Measurements from ENCODE around the gene SLC26A11. TPM values are rescaled to one million over a fixed set of nuclear protein-coding genes. Genes with fewer than 3 reads are reported as not detected.

SLC26A11 gene
- total RNA-seq, 1 experiment from 2014 or later = 26.5 TPM

GRCh38 chr17:80245566-80246265 lies 25.5 kb downstream of the SLC26A11 start:
- H2BK12ac ChIP-seq (ENCODE audit: insufficient read length, low read depth, low read length) = no peak overlapping the region
- WGBS (ENCODE audit: extremely low coverage, insufficient read length, low lambda C conversion rate) = no CpG with 5 or more reads among the region's 27 CpGs
- H3K4me2 ChIP-seq (ENCODE audit: insufficient read depth, insufficient read length, low read length) = no peak overlapping the region
- Mint-ChIP-seq H3K9me3 (no peaks in the 10 kb centered on the region), H3K36me3 (ENCODE audit: insufficient read depth in 1 of 3, low read depth in 3 of 3) (peaks cover 8 to 39% (median 24%) of the 10 kb centered on the region in 3 experiments), H3K27me3 (ENCODE audit: low read depth) (no peaks in the 10 kb centered on the region; the same call in 1 of the 2 replicates), H3K27ac (peak overlapping the region in 1 of 3 experiments; percentile 11; a peak in 2 of 7 replicates), H3K4me3 (no peak overlapping the region), H3K4me1 (no peaks in the 10 kb centered on the region)
- H3K79me2 ChIP-seq (ENCODE audit: insufficient read depth, low read length) = no peaks in the 10 kb centered on the region
- H3K23me2 ChIP-seq (ENCODE audit: insufficient read length, low read depth, low read length, poor library complexity, severe bottlenecking) = no peaks in the 10 kb centered on the region
- H2AFZ ChIP-seq (ENCODE audit: low read length) = no peak overlapping the region
- no peak overlapping the region for H2BK15ac ChIP-seq (ENCODE audit: low read depth, low read length)
- no peak overlapping the region for H4K8ac ChIP-seq (replicated peaks; ENCODE audit: insufficient read length, low read depth, low read length)
- H3K56ac ChIP-seq (ENCODE audit: insufficient read length, low read depth, low read length) = no peak overlapping the region
- no peak for DNase-seq
- H2BK5ac ChIP-seq (ENCODE audit: insufficient read length, low read length) = no peak overlapping the region
- no peak overlapping the region for H2BK120ac ChIP-seq (ENCODE audit: low read depth, low read length, poor library complexity, severe bottlenecking)
- no peak overlapping the region for H3K27ac ChIP-seq (ENCODE audit: insufficient read length, low read depth, low read length)
- no peak overlapping the region for H3K18ac ChIP-seq (ENCODE audit: insufficient read length, low read depth, low read length)
- no peak overlapping the region for H4K91ac ChIP-seq (ENCODE audit: insufficient read length, low read depth, low read length)
- no peak overlapping the region for H3K4ac ChIP-seq (ENCODE audit: low read depth, low read length)
- H3K23ac ChIP-seq (ENCODE audit: insufficient read length, low read depth, low read length) = no peak overlapping the region
- no peaks in the 10 kb centered on the region for H3K4me1 ChIP-seq (ENCODE audit: insufficient read depth, low read length)
- no peak for TF ChIP-seq CTCF (conservative IDR thresholded peaks at IDR 0.05)
- no peaks in the 10 kb centered on the region for H3K79me1 ChIP-seq (ENCODE audit: insufficient read depth, low read depth, low read length, poor library complexity, severe bottlenecking)
- no peaks in the 10 kb centered on the region for H3K9me3 ChIP-seq (ENCODE audit: control insufficient read depth, low read depth, low read length)
- no peak overlapping the region for H3T11ph ChIP-seq (ENCODE audit: low read length)
- H3K14ac ChIP-seq (ENCODE audit: insufficient read depth, low read length) = no peak overlapping the region
- H2AK5ac ChIP-seq (ENCODE audit: insufficient read length, low read length) = no peak overlapping the region
- no peaks in the 10 kb centered on the region for H4K20me1 ChIP-seq (ENCODE audit: control insufficient read depth, insufficient read depth, insufficient read length)
- no peak overlapping the region for H3K9ac ChIP-seq (ENCODE audit: extremely low read depth, insufficient read length, low read length)
- H2BK20ac ChIP-seq (ENCODE audit: low read depth, low read length, poor library complexity, severe bottlenecking) = no peak overlapping the region
- H3K27me3 ChIP-seq (ENCODE audit: insufficient read depth, low read length) = no peaks in the 10 kb centered on the region
- no peak overlapping the region for H4K5ac ChIP-seq (ENCODE audit: insufficient read length, low read depth, low read length)
